Measurements from ENCODE around the gene GOLGA1. TPM values are rescaled to one million over a fixed set of nuclear protein-coding genes. Genes with fewer than 3 reads are reported as not detected.

The GOLGA1 gene, protein sequence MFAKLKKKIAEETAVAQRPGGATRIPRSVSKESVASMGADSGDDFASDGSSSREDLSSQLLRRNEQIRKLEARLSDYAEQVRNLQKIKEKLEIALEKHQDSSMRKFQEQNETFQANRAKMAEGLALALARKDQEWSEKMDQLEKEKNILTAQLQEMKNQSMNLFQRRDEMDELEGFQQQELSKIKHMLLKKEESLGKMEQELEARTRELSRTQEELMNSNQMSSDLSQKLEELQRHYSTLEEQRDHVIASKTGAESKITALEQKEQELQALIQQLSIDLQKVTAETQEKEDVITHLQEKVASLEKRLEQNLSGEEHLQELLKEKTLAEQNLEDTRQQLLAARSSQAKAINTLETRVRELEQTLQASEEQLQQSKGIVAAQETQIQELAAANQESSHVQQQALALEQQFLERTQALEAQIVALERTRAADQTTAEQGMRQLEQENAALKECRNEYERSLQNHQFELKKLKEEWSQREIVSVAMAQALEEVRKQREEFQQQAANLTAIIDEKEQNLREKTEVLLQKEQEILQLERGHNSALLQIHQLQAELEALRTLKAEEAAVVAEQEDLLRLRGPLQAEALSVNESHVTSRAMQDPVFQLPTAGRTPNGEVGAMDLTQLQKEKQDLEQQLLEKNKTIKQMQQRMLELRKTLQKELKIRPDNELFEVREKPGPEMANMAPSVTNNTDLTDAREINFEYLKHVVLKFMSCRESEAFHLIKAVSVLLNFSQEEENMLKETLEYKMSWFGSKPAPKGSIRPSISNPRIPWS
- total RNA-seq (2013; cell fraction: nucleolus; rRNA removed), result 50.3 and 56.8 TPM in 2 replicates
- total RNA-seq (2014; rRNA removed), result 8.5 and 9.8 TPM in 2 replicates
- total RNA-seq (2014; rRNA removed; fragmentation: Illumina TruSeq; extraction: Trizol), result 5.4 and 5.6 TPM in 2 replicates
- 9.2 and 9.6 TPM in 2 replicates for total RNA-seq (2021)
- 4.3 TPM for polyA plus RNA-seq (2011; ENCODE audit: low read depth)
- polyA plus RNA-seq (2011; rRNA removed), result 14.1 and 18.8 TPM in 2 replicates
- polyA plus RNA-seq (2011; cell fraction: cytosol; rRNA removed), result 11.3 and 15.5 TPM in 2 replicates
- polyA plus RNA-seq (2011; cell fraction: nucleus; rRNA removed), result 67.6 and 70.4 TPM in 2 replicates
- 5.4 and 9.8 TPM in 2 replicates for polyA plus RNA-seq (2012)
- polyA plus RNA-seq (2014; fragmentation: Illumina TruSeq; extraction: Trizol), result 7.8 and 8.8 TPM in 2 replicates
- polyA plus RNA-seq (2014; fragmentation: Nextera tagmentation; extraction: Ambion mirVana), result 1 to 10 TPM; 2.9 to 3.0 TPM
- 9.5 and 11.0 TPM in 2 replicates for polyA plus RNA-seq (2014; rRNA removed)
- polyA plus RNA-seq (2016; fragmentation: Nextera tagmentation; extraction: Ambion mirVana), result 1 to 10 TPM; 7.8 to 8.4 TPM
- 14.3 and 16.7 TPM in 2 replicates for polyA minus RNA-seq (2011; rRNA and poly(A)+ RNA removed)
- 5.9 and 8.7 TPM in 2 replicates for polyA minus RNA-seq (2011; cell fraction: cytosol; rRNA and poly(A)+ RNA removed)
- 10.4 and 16.5 TPM in 2 replicates for polyA minus RNA-seq (2011; cell fraction: nucleus; rRNA and poly(A)+ RNA removed)
- percentile 73 among the genes with signal in this experiment for Bru-seq, nascent RNA
- percentile 78 among the genes with signal in this experiment for BruChase-seq, experiment 1, labeled RNA remaining after a 6-hour chase
- percentile 77 among the genes with signal in this experiment for BruChase-seq, experiment 2, labeled RNA remaining after a 2-hour chase
- long read RNA-seq, experiment 1, partial matches to known transcripts, result 0 of 1 reads
- long read RNA-seq, experiment 1, other reads (novel, unspliced or antisense), result 1 of 1 reads
- long read RNA-seq, experiment 2, full-length matches to known transcripts, result 2 of 28 reads
- long read RNA-seq, experiment 2, partial matches to known transcripts, result 8 of 28 reads
- long read RNA-seq, experiment 2, other reads (novel, unspliced or antisense), result 18 of 28 reads

DNA sequence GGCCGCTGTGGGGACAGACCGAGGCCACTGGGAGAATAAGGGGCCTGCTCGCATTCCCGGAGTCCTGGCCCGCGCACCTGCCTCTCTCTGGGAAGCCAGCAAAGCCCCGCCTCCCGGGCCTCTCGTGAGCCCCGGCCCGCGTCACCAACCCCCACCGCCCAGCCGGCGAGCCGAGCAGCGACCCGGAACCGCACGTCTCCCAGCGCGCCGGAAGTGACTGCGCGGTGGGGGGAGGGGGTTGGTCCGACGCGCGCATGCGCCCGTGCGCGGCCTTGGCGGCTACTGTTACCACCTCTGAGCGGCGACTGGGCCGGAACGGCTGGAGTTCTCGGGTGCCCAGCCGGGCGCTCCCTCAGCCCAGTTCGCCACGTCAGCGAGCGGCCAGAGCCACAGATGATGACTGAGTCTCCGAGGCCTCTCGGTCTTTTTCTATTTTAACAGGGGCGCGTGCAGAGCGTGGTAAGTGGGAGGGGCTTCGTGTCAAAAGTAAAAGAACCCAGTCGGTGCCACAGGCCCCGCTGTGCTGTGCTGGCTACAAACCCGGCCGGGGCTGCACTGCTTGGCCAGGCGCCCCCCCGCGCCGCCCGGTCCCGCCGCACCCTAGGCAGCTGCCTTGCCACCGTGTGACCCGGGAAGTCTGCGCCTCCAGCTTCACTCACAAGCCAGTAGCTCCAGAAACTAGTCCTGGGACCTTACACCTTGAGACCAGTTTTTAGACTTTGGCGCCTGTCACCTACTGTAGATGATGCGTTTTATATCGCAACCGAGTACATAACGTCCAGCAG is at the start of gene GOLGA1:
TSS of gene GOLGA1 (minus strand) at position 190 of the 785 bp plus-strand sequence. CDS start 2,372 bp downstream, outside the sequence.
- peaks cover 0 to 2% of the 10 kb centered on the region in 2 experiments; a peak in 1 of 4 replicates for H3K36me3 ChIP-seq (ENCODE audit: control insufficient read depth in 2 of 2, insufficient read depth in 2 of 2, low read length in 1 of 2)
- H3K4me2 ChIP-seq (ENCODE audit: control insufficient read depth, insufficient read depth), result peak within 1 kb of the TSS; percentile 87
- TSS peak; percentile 92 for BruUV-seq (replicated peaks)
- DNase-seq (ENCODE audit: low read depth, low spot score), result peak; percentile 79
- intact Hi-C loops (cut with micrococcal nuclease; ENCODE audit: unreplicated experiment), result loop anchor here (1.0 to 2.0 kb wide), 2 partner anchors 70 to 202 kb away; partner anchors contain the start of gene SCAI
- H3K9me3 ChIP-seq (replicated peaks; ENCODE audit: control insufficient read depth, insufficient read depth, low read length), result no peaks in the 10 kb centered on the region
- under 1% methylated on average over 64 of the region's 70 CpGs for WGBS (ENCODE audit: insufficient coverage, insufficient replicate concordance, low lambda C conversion rate, missing lambda C conversion rate)
- SMC1A ChIA-PET (ENCODE audit: uncharacterized antibody, unreplicated experiment), result interaction anchor here (0.7 to 1.4 kb wide), 4 partner anchors 9 to 260 kb away, joined by 3 to 5 read pairs (median 4); no protein-coding TSS in a partner anchor
- H3K4me3 ChIP-seq, result peak within 1 kb of the TSS; percentile 86
- H2AFZ ChIP-seq (ENCODE audit: control insufficient read depth, low read depth, low read length), result peak within 1 kb of the TSS; percentile 76
- POLR2A ChIA-PET, result interaction anchor here (0.6 to 1.3 kb wide), 6 partner anchors 13 to 860 kb away, joined by 3 to 6 read pairs (median 3); partner anchors contain the start of genes ARPC5L and RPL35
- no peaks in the 10 kb centered on the region for H3K4me1 ChIP-seq (ENCODE audit: control insufficient read depth, insufficient read depth, low read length)
- CTCF ChIA-PET, result interaction anchor here (0.7 to 2.5 kb wide), 5 partner anchors 11 to 202 kb away, joined by 3 to 7 read pairs (median 3); partner anchors contain the start of gene ARPC5L
- in situ Hi-C loops (cut with MboI), result no loop called here
- FAIRE-seq, result no peak
- H4K20me1 ChIP-seq (ENCODE audit: control insufficient read depth, insufficient read depth), result no peaks in the 10 kb centered on the region
- RAD21 ChIA-PET (ENCODE audit: unreplicated experiment), result interaction anchor here (0.8 to 1.0 kb wide), 7 partner anchors 71 to 250 kb away, joined by 3 to 5 read pairs (median 4); partner anchors contain the start of gene SCAI
- peak within 1 kb of the TSS; percentile 76 for H3K9ac ChIP-seq (ENCODE audit: control insufficient read depth, insufficient read depth, low read length)
- H3K27me3 ChIP-seq (replicated peaks in 1 of 2; ENCODE audit: control insufficient read depth in 2 of 2, insufficient read depth in 2 of 2, low read length in 1 of 2), result no peaks in the 10 kb centered on the region
- H3K79me2 ChIP-seq (ENCODE audit: control insufficient read depth, insufficient read depth, low read length), result peaks cover 15% of the 10 kb centered on the region
- peak; percentile 90 for ATAC-seq
- peak within 1 kb of the TSS; percentile 88 for H3K27ac ChIP-seq (ENCODE audit: control insufficient read depth, insufficient read depth)
- TF ChIP-seq RCOR1 (conservative IDR thresholded peaks at IDR 0.05; ENCODE audit: low read depth, low read length) (0 out of 2 replicates have a peak, but pooled peaks have one; percentile 52), SREBF1 (IDR thresholded peaks at IDR 0.05; ENCODE audit: low read length) (no peak), ZNF217 (IDR thresholded peaks at IDR 0.05) (no peak), SIX5 (IDR thresholded peaks at IDR 0.05; ENCODE audit: low read depth, low read length, severe bottlenecking) (peak; percentile 48), YBX1 (IDR thresholded peaks at IDR 0.05) (no peak)
- TF ChIP-seq, protein P1, sequence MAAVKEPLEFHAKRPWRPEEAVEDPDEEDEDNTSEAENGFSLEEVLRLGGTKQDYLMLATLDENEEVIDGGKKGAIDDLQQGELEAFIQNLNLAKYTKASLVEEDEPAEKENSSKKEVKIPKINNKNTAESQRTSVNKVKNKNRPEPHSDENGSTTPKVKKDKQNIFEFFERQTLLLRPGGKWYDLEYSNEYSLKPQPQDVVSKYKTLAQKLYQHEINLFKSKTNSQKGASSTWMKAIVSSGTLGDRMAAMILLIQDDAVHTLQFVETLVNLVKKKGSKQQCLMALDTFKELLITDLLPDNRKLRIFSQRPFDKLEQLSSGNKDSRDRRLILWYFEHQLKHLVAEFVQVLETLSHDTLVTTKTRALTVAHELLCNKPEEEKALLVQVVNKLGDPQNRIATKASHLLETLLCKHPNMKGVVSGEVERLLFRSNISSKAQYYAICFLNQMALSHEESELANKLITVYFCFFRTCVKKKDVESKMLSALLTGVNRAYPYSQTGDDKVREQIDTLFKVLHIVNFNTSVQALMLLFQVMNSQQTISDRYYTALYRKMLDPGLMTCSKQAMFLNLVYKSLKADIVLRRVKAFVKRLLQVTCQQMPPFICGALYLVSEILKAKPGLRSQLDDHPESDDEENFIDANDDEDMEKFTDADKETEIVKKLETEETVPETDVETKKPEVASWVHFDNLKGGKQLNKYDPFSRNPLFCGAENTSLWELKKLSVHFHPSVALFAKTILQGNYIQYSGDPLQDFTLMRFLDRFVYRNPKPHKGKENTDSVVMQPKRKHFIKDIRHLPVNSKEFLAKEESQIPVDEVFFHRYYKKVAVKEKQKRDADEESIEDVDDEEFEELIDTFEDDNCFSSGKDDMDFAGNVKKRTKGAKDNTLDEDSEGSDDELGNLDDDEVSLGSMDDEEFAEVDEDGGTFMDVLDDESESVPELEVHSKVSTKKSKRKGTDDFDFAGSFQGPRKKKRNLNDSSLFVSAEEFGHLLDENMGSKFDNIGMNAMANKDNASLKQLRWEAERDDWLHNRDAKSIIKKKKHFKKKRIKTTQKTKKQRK (IDR thresholded peaks at IDR 0.05; ENCODE audit: low read depth, low read length), result no peak
- TF ChIP-seq, protein P2, sequence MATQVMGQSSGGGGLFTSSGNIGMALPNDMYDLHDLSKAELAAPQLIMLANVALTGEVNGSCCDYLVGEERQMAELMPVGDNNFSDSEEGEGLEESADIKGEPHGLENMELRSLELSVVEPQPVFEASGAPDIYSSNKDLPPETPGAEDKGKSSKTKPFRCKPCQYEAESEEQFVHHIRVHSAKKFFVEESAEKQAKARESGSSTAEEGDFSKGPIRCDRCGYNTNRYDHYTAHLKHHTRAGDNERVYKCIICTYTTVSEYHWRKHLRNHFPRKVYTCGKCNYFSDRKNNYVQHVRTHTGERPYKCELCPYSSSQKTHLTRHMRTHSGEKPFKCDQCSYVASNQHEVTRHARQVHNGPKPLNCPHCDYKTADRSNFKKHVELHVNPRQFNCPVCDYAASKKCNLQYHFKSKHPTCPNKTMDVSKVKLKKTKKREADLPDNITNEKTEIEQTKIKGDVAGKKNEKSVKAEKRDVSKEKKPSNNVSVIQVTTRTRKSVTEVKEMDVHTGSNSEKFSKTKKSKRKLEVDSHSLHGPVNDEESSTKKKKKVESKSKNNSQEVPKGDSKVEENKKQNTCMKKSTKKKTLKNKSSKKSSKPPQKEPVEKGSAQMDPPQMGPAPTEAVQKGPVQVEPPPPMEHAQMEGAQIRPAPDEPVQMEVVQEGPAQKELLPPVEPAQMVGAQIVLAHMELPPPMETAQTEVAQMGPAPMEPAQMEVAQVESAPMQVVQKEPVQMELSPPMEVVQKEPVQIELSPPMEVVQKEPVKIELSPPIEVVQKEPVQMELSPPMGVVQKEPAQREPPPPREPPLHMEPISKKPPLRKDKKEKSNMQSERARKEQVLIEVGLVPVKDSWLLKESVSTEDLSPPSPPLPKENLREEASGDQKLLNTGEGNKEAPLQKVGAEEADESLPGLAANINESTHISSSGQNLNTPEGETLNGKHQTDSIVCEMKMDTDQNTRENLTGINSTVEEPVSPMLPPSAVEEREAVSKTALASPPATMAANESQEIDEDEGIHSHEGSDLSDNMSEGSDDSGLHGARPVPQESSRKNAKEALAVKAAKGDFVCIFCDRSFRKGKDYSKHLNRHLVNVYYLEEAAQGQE (IDR thresholded peaks at IDR 0.05; ENCODE audit: low read depth, low read length), result no peak
